K562 (cell line): Measurements from ENCODE around the gene ENKUR. TPM values are rescaled to one million over a fixed set of nuclear protein-coding genes. Genes with fewer than 3 reads are reported as not detected.

ENCODE experiments used
- ATAC-seq: fragments of 200-7000 bp; cut with Tn5 transposase; 3 replicates; pipeline ENCODE4 v1.9.1; 2020; ENCODE audit warnings: moderate library complexity
- BruUV-seq: library from RNA; stranded (reverse); fragments of 400-500 nt; replicated peaks from 2 replicates; lab custom pipeline; 2021; lab: Mats Ljungman, UMichigan
- CTCF ChIA-PET: fragments of 300-600 bp; formaldehyde crosslinking; extraction: SDS; loops from one replicate; lab custom pipeline; 2021; ENCODE audit warnings: low intra/inter-chr PET ratio; lab: Yijun Ruan, JAX
- POLR2A ChIA-PET: fragments of 300-600, 350-650 bp; sonication (Branson Sonifier 250); formaldehyde crosslinking; extraction: SDS; loops from one replicate; lab custom pipeline; 2021; ENCODE audit warnings: antibody characterized with exemption, inconsistent platforms; lab: Yijun Ruan, JAX
- DNase-seq, 4 experiments: peaks; one replicate each; pipeline versions ENCODE4 v3.0.0 to v3.0.0-alpha.2; 2011 to 2018; ENCODE audit warnings: low spot score in 3 of 4, mixed read lengths in 3 of 4; ENCODE audit errors: extremely low read depth in 1 of 4
- FAIRE-seq: peaks from 2 replicates; lab custom pipeline; 2011; peaks lifted over from hg19 to GRCh38; lab: Jason Lieb, UNC
- H2AFZ ChIP-seq: 2 replicates; pipeline ENCODE4 v1.6.0; 2011; ENCODE audit warnings: low read depth, low read length, control low read depth, inconsistent platforms
- H3K27ac ChIP-seq: fragments of 200-600 bp; 3 replicates; pipeline ENCODE4 v1.8.0; 2011; ENCODE audit warnings: low read depth, mild to moderate bottlenecking, control low read depth, inconsistent platforms, low read length, moderate library complexity, mixed read lengths; ENCODE audit errors: extremely low read depth
- H3K27me3 ChIP-seq, 2 experiments: fragments of 300-600 bp in 1 of 2; 2 replicates in 1 of 2; 3 replicates in 1 of 2; pipeline versions ENCODE4 v1.6.0 to v1.8.0; 2011; ENCODE audit warnings: inconsistent platforms in 2 of 2, low read length in 2 of 2, mild to moderate bottlenecking in 1 of 2, mixed read lengths in 1 of 2, moderate library complexity in 1 of 2; ENCODE audit not compliant: control insufficient read depth in 2 of 2, insufficient read depth in 2 of 2
- H3K36me3 ChIP-seq: fragments of 300-600 bp; 3 replicates; pipeline ENCODE4 v1.8.0; 2011; ENCODE audit warnings: mild to moderate bottlenecking, low read length, inconsistent platforms; ENCODE audit not compliant: control insufficient read depth, insufficient read depth
- H3K4me1 ChIP-seq, 2 experiments: fragments of 200-600 bp in 1 of 2; replicated peaks in 1 of 2; 2 replicates in 1 of 2; 3 replicates in 1 of 2; pipeline versions ENCODE4 v1.5.1 to v1.8.0; 2011; ENCODE audit warnings: inconsistent platforms in 2 of 2, low read length in 2 of 2, mild to moderate bottlenecking in 1 of 2, mixed read lengths in 1 of 2, moderate library complexity in 1 of 2; ENCODE audit not compliant: control insufficient read depth in 2 of 2, insufficient read depth in 2 of 2
- H3K4me2 ChIP-seq: 2 replicates; pipeline ENCODE4 v1.6.1; 2011; ENCODE audit warnings: low read length, control low read depth, inconsistent platforms, mixed read lengths; ENCODE audit not compliant: insufficient read depth
- H3K4me3 ChIP-seq: fragments of 200-600 bp; sonication (generic), shearing (Covaris generic); 2 replicates; pipeline ENCODE4 v1.5.1; 2016; ENCODE audit warnings: control low read depth, inconsistent platforms
- H3K79me2 ChIP-seq: fragments of 200-600 bp; 3 replicates; pipeline ENCODE4 v1.8.0; 2011; ENCODE audit warnings: low read length, inconsistent platforms; ENCODE audit not compliant: control insufficient read depth, insufficient read depth
- H3K9ac ChIP-seq, 2 experiments: 2 replicates each; pipeline versions ENCODE4 v1.6.0 to v1.6.1; 2011; ENCODE audit warnings: low read depth in 2 of 2, low read length in 2 of 2, control low read depth in 1 of 2, inconsistent platforms in 1 of 2, mild to moderate bottlenecking in 1 of 2, mixed read lengths in 1 of 2; ENCODE audit not compliant: insufficient read depth in 1 of 2
- H3K9me1 ChIP-seq: one replicate; pipeline ENCODE4 v1.6.0; 2011; ENCODE audit warnings: inconsistent platforms, mild to moderate bottlenecking, low read length, moderate library complexity; ENCODE audit not compliant: control insufficient read depth, insufficient read depth
- H3K9me3 ChIP-seq: replicated peaks from 2 replicates; pipeline ENCODE4 v1.5.1; 2011; ENCODE audit warnings: low read depth, low read length, inconsistent platforms; ENCODE audit not compliant: control insufficient read depth, insufficient read depth
- H4K20me1 ChIP-seq: replicated peaks from 2 replicates; pipeline ENCODE4 v1.6.1; 2011; ENCODE audit warnings: low read length, inconsistent platforms, mixed read lengths; ENCODE audit not compliant: control insufficient read depth, insufficient read depth
- C11orf30 ChIP-seq: fragments of 450-650 bp; IDR thresholded peaks from 2 replicates; pipeline ENCODE4 v1.6.1; 2016; ENCODE audit warnings: low read depth, mild to moderate bottlenecking
- CTBP1 ChIP-seq: fragments of 450-650 bp; IDR thresholded peaks from 2 replicates; pipeline ENCODE4 v1.6.1; 2016; ENCODE audit warnings: borderline replicate concordance
- E2F3 ChIP-seq: fragments of 250-450 bp; sonication (Bioruptor Pico); IDR thresholded peaks from 2 replicates; pipeline ENCODE4 v1.4.0; 2020; ENCODE audit warnings: mild to moderate bottlenecking
- HES1 ChIP-seq: fragments of 450-650 bp; IDR thresholded peaks from 2 replicates; pipeline ENCODE4 v1.6.1; 2016; ENCODE audit warnings: low read depth, mild to moderate bottlenecking, moderate library complexity
- MGA ChIP-seq: fragments of 450-650 bp; IDR thresholded peaks from 2 replicates; pipeline ENCODE4 v1.6.1; 2016; ENCODE audit warnings: mild to moderate bottlenecking, moderate library complexity
- PHF8 ChIP-seq: fragments of 200-600 bp; sonication (generic); IDR thresholded peaks from 2 replicates; pipeline ENCODE4 v1.6.1; 2012; ENCODE audit warnings: mixed run types, mild to moderate bottlenecking, inconsistent platforms, low read length, moderate library complexity, borderline replicate concordance
- PREB ChIP-seq: sonication (generic); formaldehyde crosslinking; IDR thresholded peaks from 2 replicates; pipeline ENCODE4 v1.8.1; 2023; ENCODE audit warnings: mild to moderate bottlenecking, missing genetic modification reagents
- U2AF2 ChIP-seq: fragments of 200-400 bp; formaldehyde crosslinking; optimal IDR thresholded peaks from 2 replicates; pipeline ENCODE3; 2017; ENCODE audit warnings: low read depth, mild to moderate bottlenecking, low read length
- USF2 ChIP-seq: sonication (generic); formaldehyde crosslinking; IDR thresholded peaks from 2 replicates; pipeline ENCODE4 v1.5.0; 2020; ENCODE audit warnings: missing genetic modification reagents
- WGBS: fragments of 100-300 bp; shearing (Covaris generic); methylation state at CpG from one replicate; pipeline ENCODE4 v1.1.6; 2016; ENCODE audit warnings: low coverage, mixed read lengths; ENCODE audit not compliant: insufficient coverage; ENCODE audit errors: missing lambda C conversion rate; 5-methylcytosine and 5-hydroxymethylcytosine counted together
- in situ Hi-C: fragments of 300-500 bp; cut with MboI; formaldehyde crosslinking; loops from 4 replicates; pipeline ENCODE4 v1.15.0; 2018; ENCODE audit warnings: inconsistent platforms, mixed read lengths
- intact Hi-C: fragments of 100-400 bp; cut with micrococcal nuclease; formaldehyde crosslinking; loops from 2 replicates; pipeline ENCODE4 v1.14.2; 2022
- polyA plus RNA-seq, 8 experiments: library from polyadenylated mRNA; depleted of rRNA in 4 of 8; stranded (reverse) in 5 of 8; unstranded in 3 of 8; fragments of >200 nt; fragmentation: Nextera tagmentation in 2 of 8; fragmentation: Illumina TruSeq in 1 of 8; extraction: Ambion mirVana in 2 of 8; extraction: Trizol in 1 of 8; gene quantifications; 2 replicates each; pipeline versions ENCODE4 v1.2.1 to v1.2.3, GENCODE V29; 2011 to 2014; ENCODE audit warnings: inconsistent platforms in 1 of 8, missing spikeins in 1 of 8
- total RNA-seq, 7 experiments: library from RNA; depleted of rRNA in 6 of 7; stranded (reverse); fragments of >200 nt in 6 of 7; fragmentation: Illumina TruSeq in 2 of 7; extraction: Trizol in 2 of 7; gene quantifications; 2 replicates each; pipeline versions ENCODE4 v1.2.1 to v1.2.3, GENCODE V29; 2011 to 2021; ENCODE audit warnings: low replicate concordance in 1 of 7

Gene ENKUR
- total and polyA plus RNA-seq, 9 of the 15 experiments (the other 6 are each of a cell fraction or from before 2014, with no cell fraction given), result 0.06 to 0.46 (median 0.20) TPM

GRCh38 chr10:25063644-25064043, 47.7 kb upstream of the ENKUR start:
- BruUV-seq, result no TSS peak
- Histone ChIP-seq H3K79me2 (no peaks in the 10 kb centered on the region), H3K9me3 (no peaks in the 10 kb centered on the region), H4K20me1 (no peaks in the 10 kb centered on the region), H3K27ac (no peak overlapping the region), H3K9me1 (no peaks in the 10 kb centered on the region), H3K4me1 (peaks cover 20 to 38% of the 10 kb centered on the region in 2 experiments; a peak in 3 of 5 replicates), H2AFZ (peak overlapping the region; percentile 33; the same call in 1 of the 2 replicates), H3K4me2 (no peak overlapping the region), H3K9ac (no peak overlapping the region), H3K36me3 (no peaks in the 10 kb centered on the region), H3K27me3 (no peaks in the 10 kb centered on the region), H3K4me3 (no peak overlapping the region)
- ATAC-seq (no peak), DNase-seq (no peak), FAIRE-seq (no peak)
- in situ Hi-C loops, result no loop called here
- ChIA-PET CTCF (no interaction called here), POLR2A (interaction anchor here (0.7 kb wide), 1 partner anchor 1494 kb away, joined by 4 read pairs; no protein-coding TSS in a partner anchor)
- intact Hi-C loops, result no loop called here
- 98% methylated on average over 8 of the region's 8 CpGs for WGBS
- TF ChIP-seq PHF8 (no peak), PREB (CRISPR knock-in tag) (no peak), USF2 (CRISPR knock-in tag) (no peak), CTBP1 (no peak), U2AF2 (no peak), MGA (no peak), C11orf30 (no peak), HES1 (no peak), E2F3 (CRISPR knock-in tag) (no peak)
